HCT116 (cell line): ENCODE data around the gene CACNA2D3.

Source experiments
- POLR2AphosphoS5 ChIP-seq: IDR thresholded peaks from 2 replicates; pipeline ENCODE4 v1.6.1; 2011; ENCODE audit warnings: mild to moderate bottlenecking, low read depth, low read length, moderate library complexity
- SP1 ChIP-seq: IDR thresholded peaks from 2 replicates; pipeline ENCODE4 v1.6.1; 2012; ENCODE audit warnings: low read depth
- SRF ChIP-seq: IDR thresholded peaks from 2 replicates; pipeline ENCODE4 v1.6.1; 2012; ENCODE audit warnings: low read depth
- TF ChIP-seq, protein P1 (sequence below), 3 experiments: fragments of 200-600 bp in 1 of 3; sonication (generic) in 1 of 3; IDR thresholded peaks in 2 of 3; conservative IDR thresholded peaks in 1 of 3; 2 replicates each; pipeline ENCODE4 v1.5.1; 2012 to 2017; ENCODE audit warnings: low read depth in 2 of 3, low read length in 2 of 3, antibody characterized with exemption in 1 of 3, borderline replicate concordance in 1 of 3, control low read depth in 1 of 3, mild to moderate bottlenecking in 1 of 3, mixed read lengths in 1 of 3, mixed run types in 1 of 3, moderate library complexity in 1 of 3; ENCODE audit not compliant: insufficient read depth in 1 of 3

DNA sequence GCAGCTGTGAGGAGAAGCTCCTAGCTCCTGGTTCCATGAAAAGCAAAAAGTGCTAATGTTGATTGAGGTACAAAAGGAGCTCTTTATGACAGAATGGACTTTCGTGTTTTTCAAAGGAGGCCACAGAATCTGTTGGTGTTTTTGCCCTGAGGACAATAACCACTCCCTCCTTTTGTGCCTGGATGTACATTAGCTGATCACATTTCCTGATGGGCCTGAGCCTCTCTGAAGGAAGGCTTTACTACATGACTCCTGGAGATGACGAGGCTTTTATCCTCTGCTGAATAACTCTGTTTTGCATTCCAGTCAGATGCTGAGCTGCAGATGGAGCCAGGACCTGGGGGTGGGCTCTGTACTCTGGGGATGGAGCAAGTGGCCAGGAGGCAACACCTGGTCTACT, 301.9 kb downstream of the CACNA2D3 start:
- no peak for TF ChIP-seq POLR2AphosphoS5
- no peak for TF ChIP-seq SRF
- TF ChIP-seq, protein P1, sequence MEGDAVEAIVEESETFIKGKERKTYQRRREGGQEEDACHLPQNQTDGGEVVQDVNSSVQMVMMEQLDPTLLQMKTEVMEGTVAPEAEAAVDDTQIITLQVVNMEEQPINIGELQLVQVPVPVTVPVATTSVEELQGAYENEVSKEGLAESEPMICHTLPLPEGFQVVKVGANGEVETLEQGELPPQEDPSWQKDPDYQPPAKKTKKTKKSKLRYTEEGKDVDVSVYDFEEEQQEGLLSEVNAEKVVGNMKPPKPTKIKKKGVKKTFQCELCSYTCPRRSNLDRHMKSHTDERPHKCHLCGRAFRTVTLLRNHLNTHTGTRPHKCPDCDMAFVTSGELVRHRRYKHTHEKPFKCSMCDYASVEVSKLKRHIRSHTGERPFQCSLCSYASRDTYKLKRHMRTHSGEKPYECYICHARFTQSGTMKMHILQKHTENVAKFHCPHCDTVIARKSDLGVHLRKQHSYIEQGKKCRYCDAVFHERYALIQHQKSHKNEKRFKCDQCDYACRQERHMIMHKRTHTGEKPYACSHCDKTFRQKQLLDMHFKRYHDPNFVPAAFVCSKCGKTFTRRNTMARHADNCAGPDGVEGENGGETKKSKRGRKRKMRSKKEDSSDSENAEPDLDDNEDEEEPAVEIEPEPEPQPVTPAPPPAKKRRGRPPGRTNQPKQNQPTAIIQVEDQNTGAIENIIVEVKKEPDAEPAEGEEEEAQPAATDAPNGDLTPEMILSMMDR (IDR thresholded peaks at IDR 0.05 in 2 of 3, conservative IDR thresholded peaks at IDR 0.05 in 1 of 3; ENCODE audit: borderline replicate concordance in 1 of 3, insufficient read depth in 1 of 3, low read depth in 2 of 3, low read length in 2 of 3) = no peak
- no peak for TF ChIP-seq SP1
